Ishikawa (cell line): ENCODE results near the gene LMTK2.
A peak's percentile ranks its signal among the peaks of the same experiment; 100 is the strongest.

Experiments used
- CEBPB ChIP-seq: IDR thresholded peaks from 2 replicates; pipeline ENCODE4 v1.6.1; 2012
- CREB1 ChIP-seq: IDR thresholded peaks from 2 replicates; pipeline ENCODE4 v1.6.1; 2012; ENCODE audit warnings: low read depth
- EGR1 ChIP-seq: IDR thresholded peaks from 2 replicates; pipeline ENCODE4 v1.6.1; 2012
- EP300 ChIP-seq: IDR thresholded peaks from 2 replicates; pipeline ENCODE4 v1.6.1; 2012; ENCODE audit warnings: borderline replicate concordance
- FOXM1 ChIP-seq: IDR thresholded peaks from 2 replicates; pipeline ENCODE4 v1.6.1; 2012; ENCODE audit warnings: low read depth, borderline replicate concordance
- NFIC ChIP-seq: IDR thresholded peaks from 2 replicates; pipeline ENCODE4 v1.6.1; 2012
- RAD21 ChIP-seq: IDR thresholded peaks from 2 replicates; pipeline ENCODE4 v1.6.1; 2012; ENCODE audit warnings: low read depth
- TAF1 ChIP-seq: IDR thresholded peaks from 2 replicates; pipeline ENCODE4 v1.6.1; 2012; ENCODE audit warnings: low read depth, mild to moderate bottlenecking
- TCF12 ChIP-seq: IDR thresholded peaks from 2 replicates; pipeline ENCODE4 v1.6.1; 2012; ENCODE audit warnings: low read depth
- TEAD4 ChIP-seq: IDR thresholded peaks from 2 replicates; pipeline ENCODE4 v1.6.1; 2012
- YY1 ChIP-seq: IDR thresholded peaks from 2 replicates; pipeline ENCODE4 v1.6.1; 2012; ENCODE audit warnings: low read depth
- ZBTB7A ChIP-seq: IDR thresholded peaks from 2 replicates; pipeline ENCODE4 v1.6.1; 2012; ENCODE audit warnings: low read depth
- TF ChIP-seq, protein P1 (sequence below): IDR thresholded peaks from 2 replicates; pipeline ENCODE4 v1.6.1; 2012
- TF ChIP-seq, protein P2 (sequence below): IDR thresholded peaks from 2 replicates; pipeline ENCODE4 v1.6.1; 2012
- TF ChIP-seq, protein P3 (sequence below): IDR thresholded peaks from 2 replicates; pipeline ENCODE4 v1.6.1; 2012; ENCODE audit warnings: low read depth, mild to moderate bottlenecking

The LMTK2 gene

DNA sequence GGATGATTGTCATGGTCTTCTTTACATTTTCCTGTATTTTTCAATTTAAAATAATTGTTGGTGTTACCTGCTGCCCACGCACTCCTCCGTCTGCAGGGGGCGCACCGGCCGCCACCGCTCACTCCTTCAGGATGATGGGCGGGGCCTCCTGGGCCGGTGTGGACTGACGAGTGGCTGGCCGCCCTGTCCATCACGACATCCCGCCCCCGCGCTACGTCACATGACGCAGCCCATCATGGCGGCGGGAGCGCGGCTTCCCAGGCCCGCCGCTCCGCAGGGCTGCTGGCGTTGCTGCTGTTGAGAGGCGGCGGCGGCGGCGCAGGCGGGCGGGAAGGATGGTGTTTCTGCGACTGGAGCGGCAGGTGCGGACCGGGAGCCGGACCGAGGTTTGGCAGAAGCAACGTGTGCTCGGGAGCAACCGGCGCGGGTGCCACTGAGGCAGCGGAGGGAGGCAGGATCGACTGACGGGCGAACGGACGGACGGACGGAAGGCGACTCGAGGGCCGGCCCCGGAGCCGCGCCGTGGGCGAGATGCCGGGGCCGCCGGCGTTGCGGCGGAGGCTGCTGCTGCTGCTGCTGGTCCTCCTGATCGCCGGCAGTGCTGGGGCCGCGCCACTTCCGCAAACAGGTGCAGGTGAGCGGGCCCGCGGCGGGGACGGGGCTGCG, at the start of gene LMTK2:
Gene LMTK2 (plus strand): TSS at position 216 of the 666 bp plus-strand sequence. CDS start 316 bp downstream, at position 532.
- TF ChIP-seq TEAD4 (no peak), FOXM1 (no peak), EGR1 (peak; percentile 86), TCF12 (peak; percentile 70; the same call in 1 of the 2 replicates), ZBTB7A (peak; percentile 62; the same call in 1 of the 2 replicates), RAD21 (peak; percentile 69), NFIC (no peak), TAF1 (peak; percentile 95), EP300 (0 out of 2 replicates have a peak, but pooled peaks have one; percentile 34), YY1 (peak; percentile 99), CEBPB (no peak), CREB1 (peak; percentile 93)
- TF ChIP-seq, protein P1, sequence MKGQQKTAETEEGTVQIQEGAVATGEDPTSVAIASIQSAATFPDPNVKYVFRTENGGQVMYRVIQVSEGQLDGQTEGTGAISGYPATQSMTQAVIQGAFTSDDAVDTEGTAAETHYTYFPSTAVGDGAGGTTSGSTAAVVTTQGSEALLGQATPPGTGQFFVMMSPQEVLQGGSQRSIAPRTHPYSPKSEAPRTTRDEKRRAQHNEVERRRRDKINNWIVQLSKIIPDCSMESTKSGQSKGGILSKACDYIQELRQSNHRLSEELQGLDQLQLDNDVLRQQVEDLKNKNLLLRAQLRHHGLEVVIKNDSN, result peak; percentile 99
- TF ChIP-seq, protein P2, sequence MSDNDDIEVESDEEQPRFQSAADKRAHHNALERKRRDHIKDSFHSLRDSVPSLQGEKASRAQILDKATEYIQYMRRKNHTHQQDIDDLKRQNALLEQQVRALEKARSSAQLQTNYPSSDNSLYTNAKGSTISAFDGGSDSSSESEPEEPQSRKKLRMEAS, result peak; percentile 73
- TF ChIP-seq, protein P3, sequence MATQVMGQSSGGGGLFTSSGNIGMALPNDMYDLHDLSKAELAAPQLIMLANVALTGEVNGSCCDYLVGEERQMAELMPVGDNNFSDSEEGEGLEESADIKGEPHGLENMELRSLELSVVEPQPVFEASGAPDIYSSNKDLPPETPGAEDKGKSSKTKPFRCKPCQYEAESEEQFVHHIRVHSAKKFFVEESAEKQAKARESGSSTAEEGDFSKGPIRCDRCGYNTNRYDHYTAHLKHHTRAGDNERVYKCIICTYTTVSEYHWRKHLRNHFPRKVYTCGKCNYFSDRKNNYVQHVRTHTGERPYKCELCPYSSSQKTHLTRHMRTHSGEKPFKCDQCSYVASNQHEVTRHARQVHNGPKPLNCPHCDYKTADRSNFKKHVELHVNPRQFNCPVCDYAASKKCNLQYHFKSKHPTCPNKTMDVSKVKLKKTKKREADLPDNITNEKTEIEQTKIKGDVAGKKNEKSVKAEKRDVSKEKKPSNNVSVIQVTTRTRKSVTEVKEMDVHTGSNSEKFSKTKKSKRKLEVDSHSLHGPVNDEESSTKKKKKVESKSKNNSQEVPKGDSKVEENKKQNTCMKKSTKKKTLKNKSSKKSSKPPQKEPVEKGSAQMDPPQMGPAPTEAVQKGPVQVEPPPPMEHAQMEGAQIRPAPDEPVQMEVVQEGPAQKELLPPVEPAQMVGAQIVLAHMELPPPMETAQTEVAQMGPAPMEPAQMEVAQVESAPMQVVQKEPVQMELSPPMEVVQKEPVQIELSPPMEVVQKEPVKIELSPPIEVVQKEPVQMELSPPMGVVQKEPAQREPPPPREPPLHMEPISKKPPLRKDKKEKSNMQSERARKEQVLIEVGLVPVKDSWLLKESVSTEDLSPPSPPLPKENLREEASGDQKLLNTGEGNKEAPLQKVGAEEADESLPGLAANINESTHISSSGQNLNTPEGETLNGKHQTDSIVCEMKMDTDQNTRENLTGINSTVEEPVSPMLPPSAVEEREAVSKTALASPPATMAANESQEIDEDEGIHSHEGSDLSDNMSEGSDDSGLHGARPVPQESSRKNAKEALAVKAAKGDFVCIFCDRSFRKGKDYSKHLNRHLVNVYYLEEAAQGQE, result no peak

DNA sequence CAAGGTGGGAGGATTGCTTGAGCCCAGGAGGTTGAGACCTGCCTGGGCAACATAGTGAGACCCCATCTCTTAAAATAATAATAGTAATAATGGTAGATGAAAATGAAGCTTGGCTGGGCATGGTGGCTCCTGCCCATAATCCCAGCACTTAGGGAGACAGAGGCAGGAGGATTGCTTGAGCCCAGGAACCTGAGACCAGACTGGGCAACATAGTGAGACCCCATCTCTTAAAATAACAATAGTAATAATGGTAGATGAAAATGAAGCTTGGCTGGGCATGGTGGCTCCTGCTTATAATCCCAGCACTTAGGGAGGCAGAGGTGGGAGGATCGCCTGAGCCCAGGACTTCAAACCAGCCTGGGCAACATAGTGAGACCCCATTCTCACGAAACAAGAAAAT, 49.5 kb upstream of the LMTK2 start:
- TF ChIP-seq TAF1, result no peak
- TF ChIP-seq TEAD4, result no peak
- TF ChIP-seq, protein P2, result no peak
- no peak for TF ChIP-seq CREB1
- TF ChIP-seq TCF12, result no peak
- TF ChIP-seq, protein P1, result no peak
- TF ChIP-seq YY1, result no peak
- TF ChIP-seq EGR1, result no peak
- TF ChIP-seq FOXM1, result no peak
- no peak for TF ChIP-seq ZBTB7A
- TF ChIP-seq CEBPB, result no peak
- TF ChIP-seq EP300, result no peak
- TF ChIP-seq RAD21, result no peak
- TF ChIP-seq, protein P3, result no peak
- TF ChIP-seq NFIC, result no peak

DNA sequence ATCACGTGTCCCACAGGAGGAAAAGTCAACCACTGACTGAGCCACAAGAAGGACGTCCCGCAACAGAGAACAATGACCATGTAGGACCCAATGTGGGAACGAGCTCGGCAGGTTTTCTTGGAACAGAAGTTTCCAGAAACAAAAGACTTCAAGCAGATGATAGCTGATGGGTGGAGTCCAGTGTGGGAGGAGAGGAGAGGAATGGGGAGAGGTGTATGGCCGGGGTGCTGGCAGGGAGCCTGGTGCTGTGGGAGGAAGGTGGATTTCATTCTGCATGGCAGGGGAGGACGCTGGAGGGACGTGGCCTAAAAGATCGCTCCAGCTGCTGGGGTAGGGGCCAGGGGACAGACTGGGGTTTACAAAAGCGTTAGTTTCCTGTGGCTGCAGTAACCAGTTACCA, 48.5 kb upstream of the LMTK2 start:
- no peak for TF ChIP-seq CREB1
- TF ChIP-seq, protein P1, result peak; percentile 35; the same call in 1 of the 2 replicates

DNA sequence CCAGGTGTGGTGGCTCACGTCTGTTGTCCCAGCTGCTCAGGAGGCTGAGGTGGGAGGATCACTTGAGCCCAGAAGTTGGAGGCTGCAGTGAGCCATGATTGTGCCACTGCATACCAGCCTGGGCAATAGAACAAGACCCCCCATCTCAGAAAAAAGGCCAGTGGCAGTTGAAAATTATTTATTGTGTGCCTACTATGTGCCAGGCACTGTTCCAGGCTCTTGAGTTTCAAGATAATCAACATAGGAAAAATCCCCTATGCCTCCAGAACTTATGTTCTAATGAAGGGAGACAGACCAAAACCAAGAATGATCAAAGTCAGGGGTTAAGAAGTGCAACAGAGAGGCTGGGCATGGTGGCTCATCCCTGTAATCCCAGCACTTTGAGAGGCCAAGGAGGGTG, 42.4 kb upstream of the LMTK2 start:
- TF ChIP-seq EGR1, result no peak
- TF ChIP-seq, protein P2, result no peak
- TF ChIP-seq, protein P1, result no peak
- TF ChIP-seq TEAD4, result no peak
- TF ChIP-seq, protein P3, result no peak
- TF ChIP-seq NFIC, result no peak
- no peak for TF ChIP-seq EP300
- TF ChIP-seq CEBPB, result no peak
- TF ChIP-seq ZBTB7A, result no peak
- no peak for TF ChIP-seq RAD21
